Measurements from ENCODE around the gene RNF145.

RNF145 gene

GRCh38 chr5:159212657-159213462 is 3.5 kb upstream of the RNF145 start:
- Histone ChIP-seq H3K4me1 (ENCODE audit: low read length) (peaks cover 8% of the 10 kb centered on the region), H3F3A (ENCODE audit: insufficient read depth, low read length) (peaks cover 8% of the 10 kb centered on the region), H3K79me2 (ENCODE audit: low read length) (peaks cover 14% of the 10 kb centered on the region), H3K9ac (ENCODE audit: low read length) (no peak overlapping the region), H3K4me2 (ENCODE audit: low read depth, low read length) (no peak overlapping the region), H3K27ac (ENCODE audit: low read length) (no peak overlapping the region), H3K27me3 (replicated peaks; ENCODE audit: insufficient read depth, low read length) (no peaks in the 10 kb centered on the region), H3K36me3 (replicated peaks; ENCODE audit: insufficient read depth, low read length) (no peaks in the 10 kb centered on the region), H3K9me3 (replicated peaks; ENCODE audit: insufficient read depth, low read length) (no peaks in the 10 kb centered on the region), H4K20me1 (ENCODE audit: insufficient read depth, low read length) (no peaks in the 10 kb centered on the region), H3K9me2 (replicated peaks; ENCODE audit: insufficient read depth, low read length) (no peaks in the 10 kb centered on the region), H2AFZ (ENCODE audit: low read length) (no peak overlapping the region), H3K4me3 (ENCODE audit: low read length) (no peak overlapping the region)
- no peak for TF ChIP-seq EZH2 (optimal IDR thresholded peaks at IDR 0.05; ENCODE audit: low read depth, low read length)
- no peak for TF ChIP-seq EZH2phosphoT487 (IDR thresholded peaks at IDR 0.05; ENCODE audit: low read length)
- TF ChIP-seq CTCF (IDR thresholded peaks at IDR 0.05; ENCODE audit: low read length), result no peak
- no peak for DNase-seq

GRCh38 chr5:159211729-159212174 is 2.4 kb upstream of the RNF145 start:
- no peak for DNase-seq
- no peak overlapping the region for H3K27ac ChIP-seq (ENCODE audit: low read length)
- no peaks in the 10 kb centered on the region for H3K27me3 ChIP-seq (replicated peaks; ENCODE audit: insufficient read depth, low read length)
- peaks cover 19% of the 10 kb centered on the region for H3F3A ChIP-seq (ENCODE audit: insufficient read depth, low read length)
- H3K9me2 ChIP-seq (replicated peaks; ENCODE audit: insufficient read depth, low read length), result no peaks in the 10 kb centered on the region
- no peak overlapping the region for H3K4me2 ChIP-seq (ENCODE audit: low read depth, low read length)
- TF ChIP-seq CTCF (IDR thresholded peaks at IDR 0.05; ENCODE audit: low read length) (no peak), EZH2 (optimal IDR thresholded peaks at IDR 0.05; ENCODE audit: low read depth, low read length) (no peak), EZH2phosphoT487 (IDR thresholded peaks at IDR 0.05; ENCODE audit: low read length) (no peak)
- peaks cover 10% of the 10 kb centered on the region for H3K4me1 ChIP-seq (ENCODE audit: low read length)
- no peak overlapping the region for H3K4me3 ChIP-seq (ENCODE audit: low read length)
- no peak overlapping the region for H2AFZ ChIP-seq (ENCODE audit: low read length)
- H3K79me2 ChIP-seq (ENCODE audit: low read length), result peaks cover 25% of the 10 kb centered on the region
- H3K36me3 ChIP-seq (replicated peaks; ENCODE audit: insufficient read depth, low read length), result no peaks in the 10 kb centered on the region
- H4K20me1 ChIP-seq (ENCODE audit: insufficient read depth, low read length), result no peaks in the 10 kb centered on the region
- no peaks in the 10 kb centered on the region for H3K9me3 ChIP-seq (replicated peaks; ENCODE audit: insufficient read depth, low read length)
- no peak overlapping the region for H3K9ac ChIP-seq (ENCODE audit: low read length)

- TF ChIP-seq EZH2phosphoT487 (IDR thresholded peaks at IDR 0.05; ENCODE audit: low read length) (no peak), EZH2 (optimal IDR thresholded peaks at IDR 0.05; ENCODE audit: low read depth, low read length) (no peak), CTCF (IDR thresholded peaks at IDR 0.05; ENCODE audit: low read length) (no peak)
- Histone ChIP-seq H3K4me1 (ENCODE audit: low read length) (peaks cover 15% of the 10 kb centered on the region), H3K4me2 (ENCODE audit: low read depth, low read length) (no peak overlapping the region), H3F3A (ENCODE audit: insufficient read depth, low read length) (peaks cover 23% of the 10 kb centered on the region), H3K79me2 (ENCODE audit: low read length) (peaks cover 34% of the 10 kb centered on the region), H4K20me1 (ENCODE audit: insufficient read depth, low read length) (no peaks in the 10 kb centered on the region), H3K27me3 (replicated peaks; ENCODE audit: insufficient read depth, low read length) (no peaks in the 10 kb centered on the region), H3K9ac (ENCODE audit: low read length) (no peak overlapping the region), H3K9me2 (replicated peaks; ENCODE audit: insufficient read depth, low read length) (no peaks in the 10 kb centered on the region), H3K27ac (ENCODE audit: low read length) (no peak overlapping the region), H3K4me3 (ENCODE audit: low read length) (no peak overlapping the region), H3K36me3 (replicated peaks; ENCODE audit: insufficient read depth, low read length) (no peaks in the 10 kb centered on the region), H3K9me3 (replicated peaks; ENCODE audit: insufficient read depth, low read length) (no peaks in the 10 kb centered on the region), H2AFZ (ENCODE audit: low read length) (no peak overlapping the region)
- DNase-seq, result no peak
Observed at GRCh38 chr5:159210846-159211245, 1.5 kb upstream of the RNF145 start.

Measured in MM.1S (cell line).